ENCODE data around the gene SLIT2.

Gene SLIT2

DNA sequence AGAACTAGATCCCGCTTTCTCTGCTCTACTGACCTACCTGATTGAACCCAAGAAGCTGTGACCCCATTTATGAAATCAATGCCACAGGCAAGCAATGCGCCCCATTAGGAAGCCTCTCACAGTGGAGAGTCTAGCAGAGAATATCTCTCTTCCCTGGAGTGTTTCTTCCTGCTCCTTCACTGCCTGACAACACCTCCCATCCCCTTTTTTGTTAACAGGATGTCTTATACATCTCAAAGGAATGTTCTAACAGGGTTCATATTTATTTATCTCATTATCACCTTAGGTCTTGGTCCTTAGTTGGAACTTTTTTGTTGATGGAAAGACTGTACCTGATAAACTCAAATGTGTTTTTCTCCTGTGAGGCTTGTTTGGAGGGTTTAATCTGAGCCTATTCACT, 35.5 kb downstream of the SLIT2 start:
- H3K36me3 ChIP-seq (ENCODE audit: insufficient read depth, low read length) = no peaks in the 10 kb centered on the region
- H3K4me3 ChIP-seq (ENCODE audit: low read depth in 1 of 2, low read length in 2 of 2) = no peak overlapping the region
- no peak overlapping the region for H3K27ac ChIP-seq (ENCODE audit: low read depth, low read length)
- H3K27me3 ChIP-seq (ENCODE audit: control insufficient read depth in 1 of 2, insufficient read depth in 2 of 2, low read length in 2 of 2) = no peaks in the 10 kb centered on the region
- H3K4me1 ChIP-seq (ENCODE audit: insufficient read depth, low read length) = peaks cover 8% of the 10 kb centered on the region
- no peaks in the 10 kb centered on the region for H3K9me3 ChIP-seq (ENCODE audit: low read length)
- no peak overlapping the region for H3K9ac ChIP-seq (ENCODE audit: low read length)

DNA sequence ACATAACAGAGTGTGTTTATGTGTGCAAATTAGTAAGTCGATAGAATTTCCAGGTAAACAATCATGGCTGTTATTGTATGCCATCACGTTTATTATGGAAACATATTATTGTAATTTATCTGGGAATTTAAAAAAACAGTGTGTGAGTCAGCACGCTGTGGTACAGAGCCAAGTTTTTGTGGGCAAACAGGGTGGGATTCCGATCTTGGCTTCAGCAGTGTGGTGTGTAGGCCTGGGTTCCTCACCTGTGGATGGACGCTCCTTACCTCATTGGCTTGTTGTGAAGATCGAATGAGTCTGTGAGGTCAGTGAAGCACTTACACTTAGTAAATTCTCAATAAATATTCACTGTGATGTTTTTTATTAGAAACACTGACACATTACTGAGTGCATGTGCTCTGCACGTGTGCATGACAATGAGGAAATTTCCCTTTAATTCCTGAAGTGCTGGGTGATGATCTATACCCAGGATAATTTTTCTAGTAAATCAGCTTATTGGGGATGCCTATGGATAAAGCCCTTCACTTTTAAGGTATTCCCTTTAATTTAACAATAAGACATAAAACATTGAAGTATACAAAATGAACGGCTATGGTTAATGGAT, 36.4 kb downstream of the SLIT2 start:
- Histone ChIP-seq H3K27ac (ENCODE audit: low read depth, low read length) (no peak overlapping the region), H3K9ac (ENCODE audit: low read length) (no peak overlapping the region), H3K4me1 (ENCODE audit: insufficient read depth, low read length) (peaks cover 8% of the 10 kb centered on the region), H3K4me3 (ENCODE audit: low read depth in 1 of 2, low read length in 2 of 2) (no peak overlapping the region), H3K36me3 (ENCODE audit: insufficient read depth, low read length) (no peaks in the 10 kb centered on the region), H3K9me3 (ENCODE audit: low read length) (no peaks in the 10 kb centered on the region), H3K27me3 (ENCODE audit: control insufficient read depth in 1 of 2, insufficient read depth in 2 of 2, low read length in 2 of 2) (no peaks in the 10 kb centered on the region)

DNA sequence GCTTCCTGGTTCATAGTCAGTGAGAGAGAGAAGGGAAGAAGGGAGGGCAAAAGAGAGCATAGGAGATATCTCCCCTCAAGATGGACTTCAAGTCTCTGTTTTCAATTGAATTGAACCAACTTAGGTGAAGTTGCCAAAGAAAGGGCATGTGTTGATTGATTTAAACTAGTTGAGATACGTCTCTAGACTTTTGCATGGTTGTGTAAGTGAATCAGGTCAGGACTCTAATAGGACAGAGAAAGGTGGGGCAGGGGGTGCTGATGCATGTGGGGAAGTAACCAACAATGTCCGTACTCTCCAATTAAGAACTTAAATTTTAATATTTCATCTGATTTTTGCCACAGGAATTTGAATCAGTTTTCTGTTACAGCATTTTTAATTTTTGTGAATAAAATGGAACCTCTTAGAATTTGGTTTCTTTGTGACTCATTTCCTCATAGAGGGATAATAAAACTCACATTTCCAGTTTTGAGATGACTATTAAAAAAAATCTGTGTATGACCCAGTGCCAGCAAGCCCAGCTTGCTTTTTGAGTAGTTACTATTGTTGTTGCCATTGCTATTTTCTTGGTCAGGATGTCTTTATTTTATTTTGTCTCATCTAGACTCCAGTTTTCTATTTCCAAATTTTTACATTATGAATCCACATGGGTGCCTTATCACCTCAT, 37.3 kb downstream of the SLIT2 start:
- no peak overlapping the region for H3K4me3 ChIP-seq (ENCODE audit: low read depth in 1 of 2, low read length in 2 of 2)
- H3K27ac ChIP-seq (ENCODE audit: low read depth, low read length) = no peak overlapping the region
- H3K4me1 ChIP-seq (ENCODE audit: insufficient read depth, low read length) = peaks cover 8% of the 10 kb centered on the region
- H3K27me3 ChIP-seq (ENCODE audit: control insufficient read depth in 1 of 2, insufficient read depth in 2 of 2, low read length in 2 of 2) = no peaks in the 10 kb centered on the region
- H3K36me3 ChIP-seq (ENCODE audit: insufficient read depth, low read length) = no peaks in the 10 kb centered on the region
- no peaks in the 10 kb centered on the region for H3K9me3 ChIP-seq (ENCODE audit: low read length)
- H3K9ac ChIP-seq (ENCODE audit: low read length) = no peak overlapping the region

DNA sequence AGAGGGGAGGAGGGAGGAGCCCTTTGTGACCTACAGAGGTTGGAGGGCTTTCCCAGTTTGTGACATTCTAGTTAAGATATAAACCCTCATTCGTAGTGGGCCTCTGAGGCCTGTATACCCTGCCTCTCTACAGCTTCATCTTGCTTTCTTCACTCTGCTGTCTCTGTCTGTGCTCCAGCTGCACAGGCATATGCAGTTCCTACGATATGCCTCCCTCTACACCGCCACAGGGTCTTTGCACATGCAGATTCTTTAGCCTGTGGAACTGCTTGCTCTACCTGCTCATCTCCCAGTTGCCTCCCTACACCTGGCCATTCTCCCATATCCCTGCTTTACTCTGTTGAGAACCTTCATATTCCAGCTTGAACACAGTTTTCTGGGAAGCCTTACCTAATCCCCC, 38.1 kb downstream of the SLIT2 start:
- Histone ChIP-seq H3K36me3 (ENCODE audit: insufficient read depth, low read length) (no peaks in the 10 kb centered on the region), H3K27ac (ENCODE audit: low read depth, low read length) (no peak overlapping the region), H3K4me1 (ENCODE audit: insufficient read depth, low read length) (peaks cover 8% of the 10 kb centered on the region), H3K9me3 (ENCODE audit: low read length) (no peaks in the 10 kb centered on the region), H3K4me3 (ENCODE audit: low read depth in 1 of 2, low read length in 2 of 2) (no peak overlapping the region), H3K9ac (ENCODE audit: low read length) (no peak overlapping the region), H3K27me3 (ENCODE audit: control insufficient read depth in 1 of 2, insufficient read depth in 2 of 2, low read length in 2 of 2) (no peaks in the 10 kb centered on the region)

DNA sequence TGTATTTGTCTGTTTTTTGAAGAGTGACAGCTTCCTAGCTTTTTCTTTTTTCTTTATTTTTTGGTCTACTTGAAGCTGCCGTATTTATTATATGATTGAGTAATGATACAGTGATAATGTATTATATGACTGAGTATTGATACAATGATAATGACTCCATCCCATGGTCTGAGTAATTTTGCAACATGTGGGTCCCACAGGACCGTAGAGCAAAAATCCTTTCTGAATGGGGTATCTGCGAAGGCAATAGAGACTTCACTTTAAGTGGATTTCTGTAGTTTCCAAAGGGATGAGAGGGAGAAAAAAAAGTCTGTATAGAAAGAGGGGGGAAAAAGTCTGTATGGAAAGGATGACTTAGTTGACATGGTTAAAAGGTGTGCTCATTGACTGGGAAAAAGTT, 41.0 kb downstream of the SLIT2 start:
- Histone ChIP-seq H3K27ac (ENCODE audit: low read depth, low read length) (no peak overlapping the region), H3K4me3 (ENCODE audit: low read depth in 1 of 2, low read length in 2 of 2) (no peak overlapping the region), H3K9ac (ENCODE audit: low read length) (no peak overlapping the region), H3K4me1 (ENCODE audit: insufficient read depth, low read length) (peaks cover 14% of the 10 kb centered on the region), H3K27me3 (ENCODE audit: control insufficient read depth in 1 of 2, insufficient read depth in 2 of 2, low read length in 2 of 2) (no peaks in the 10 kb centered on the region), H3K36me3 (ENCODE audit: insufficient read depth, low read length) (no peaks in the 10 kb centered on the region), H3K9me3 (ENCODE audit: low read length) (no peaks in the 10 kb centered on the region)

DNA sequence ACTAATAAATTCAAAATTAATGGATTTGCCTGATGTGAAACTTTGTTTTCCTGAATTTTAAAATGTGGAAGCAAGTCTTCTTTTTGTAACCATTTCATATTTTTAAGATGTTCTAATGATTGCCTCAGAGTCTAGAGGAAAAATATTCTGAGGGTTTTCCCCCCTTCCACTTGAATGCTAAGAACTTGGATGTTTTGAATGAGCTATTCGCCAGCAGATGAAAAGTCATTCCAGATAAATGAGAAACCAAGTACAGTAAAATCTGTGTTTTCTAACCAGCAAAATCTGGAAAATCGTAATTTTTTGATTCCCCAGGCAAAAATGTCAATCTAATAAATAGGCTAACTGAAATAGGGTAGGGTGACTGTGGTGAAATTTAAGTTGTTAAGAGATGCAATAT, 45.6 kb downstream of the SLIT2 start:
- Histone ChIP-seq H3K4me1 (ENCODE audit: insufficient read depth, low read length) (peaks cover 6% of the 10 kb centered on the region), H3K9me3 (ENCODE audit: low read length) (no peaks in the 10 kb centered on the region), H3K9ac (ENCODE audit: low read length) (no peak overlapping the region), H3K27me3 (ENCODE audit: control insufficient read depth in 1 of 2, insufficient read depth in 2 of 2, low read length in 2 of 2) (no peaks in the 10 kb centered on the region), H3K27ac (ENCODE audit: low read depth, low read length) (no peak overlapping the region), H3K36me3 (ENCODE audit: insufficient read depth, low read length) (no peaks in the 10 kb centered on the region), H3K4me3 (ENCODE audit: low read depth in 1 of 2, low read length in 2 of 2) (no peak overlapping the region)

DNA sequence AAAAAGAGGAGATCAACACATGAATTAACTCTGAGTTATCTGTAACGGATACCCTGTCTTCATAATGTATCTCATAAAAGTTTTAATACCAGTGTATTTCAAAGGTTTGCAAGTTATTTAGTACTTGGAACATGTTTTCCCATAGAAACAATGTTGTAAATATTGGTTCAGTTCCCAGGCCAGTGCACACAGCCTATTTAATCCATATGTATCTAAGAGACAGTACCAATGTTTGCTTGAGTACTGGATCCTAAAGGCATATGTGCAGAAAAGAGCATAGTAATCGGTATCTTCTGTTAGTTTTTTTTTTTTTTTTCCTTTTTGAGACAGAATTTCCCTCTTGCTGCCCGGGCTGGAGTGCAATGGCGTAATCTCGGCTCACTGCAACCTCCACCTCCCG, 46.1 kb downstream of the SLIT2 start:
- Histone ChIP-seq H3K27me3 (ENCODE audit: control insufficient read depth in 1 of 2, insufficient read depth in 2 of 2, low read length in 2 of 2) (no peaks in the 10 kb centered on the region), H3K9me3 (ENCODE audit: low read length) (no peaks in the 10 kb centered on the region), H3K9ac (ENCODE audit: low read length) (no peak overlapping the region), H3K36me3 (ENCODE audit: insufficient read depth, low read length) (no peaks in the 10 kb centered on the region), H3K4me3 (ENCODE audit: low read depth in 1 of 2, low read length in 2 of 2) (no peak overlapping the region), H3K4me1 (ENCODE audit: insufficient read depth, low read length) (peaks cover 6% of the 10 kb centered on the region), H3K27ac (ENCODE audit: low read depth, low read length) (no peak overlapping the region)

DNA sequence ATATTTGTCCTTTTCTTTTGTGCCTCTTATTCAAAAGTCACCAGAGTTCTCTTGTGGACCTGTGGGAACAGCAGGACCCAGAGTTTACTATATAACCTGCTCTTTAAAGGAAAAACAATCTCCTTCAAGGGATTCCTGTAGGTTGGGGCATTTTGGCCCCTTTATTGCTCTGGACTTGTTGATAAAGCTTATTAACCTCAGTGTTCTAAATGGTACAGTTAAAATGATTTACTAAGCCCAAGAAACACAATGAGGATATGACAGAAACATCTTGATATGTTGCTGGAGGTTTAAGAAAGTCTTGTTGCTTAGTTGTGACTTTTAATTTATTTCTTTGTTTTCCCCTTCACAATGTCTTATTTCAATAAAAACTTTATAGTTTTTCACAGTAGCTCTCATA, 46.8 kb downstream of the SLIT2 start:
- Histone ChIP-seq H3K9me3 (ENCODE audit: low read length) (no peaks in the 10 kb centered on the region), H3K27me3 (ENCODE audit: control insufficient read depth in 1 of 2, insufficient read depth in 2 of 2, low read length in 2 of 2) (no peaks in the 10 kb centered on the region), H3K4me3 (ENCODE audit: low read depth in 1 of 2, low read length in 2 of 2) (no peak overlapping the region), H3K27ac (ENCODE audit: low read depth, low read length) (no peak overlapping the region), H3K9ac (ENCODE audit: low read length) (no peak overlapping the region), H3K4me1 (ENCODE audit: insufficient read depth, low read length) (peaks cover 6% of the 10 kb centered on the region), H3K36me3 (ENCODE audit: insufficient read depth, low read length) (no peaks in the 10 kb centered on the region)

DNA sequence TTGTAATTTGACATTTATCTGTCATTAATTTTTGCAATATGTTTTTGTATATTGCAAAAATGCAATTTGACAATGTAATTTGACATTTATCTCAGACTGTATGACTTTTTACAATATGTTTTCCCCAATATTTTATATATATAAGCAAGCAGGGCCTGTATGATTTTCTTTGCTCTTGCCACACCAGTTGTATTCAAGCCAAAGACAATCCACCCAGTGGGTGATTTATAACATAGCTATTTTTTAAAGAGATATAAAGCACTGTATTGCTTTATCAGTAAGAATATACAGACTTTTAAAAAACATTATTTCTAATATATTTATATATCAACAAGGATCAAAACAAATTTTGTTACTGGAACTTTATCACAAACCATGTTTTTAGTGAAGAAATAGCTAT, 47.3 kb downstream of the SLIT2 start:
- no peaks in the 10 kb centered on the region for H3K36me3 ChIP-seq (ENCODE audit: insufficient read depth, low read length)
- no peaks in the 10 kb centered on the region for H3K27me3 ChIP-seq (ENCODE audit: control insufficient read depth in 1 of 2, insufficient read depth in 2 of 2, low read length in 2 of 2)
- H3K4me1 ChIP-seq (ENCODE audit: insufficient read depth, low read length) = peaks cover 6% of the 10 kb centered on the region
- H3K9me3 ChIP-seq (ENCODE audit: low read length) = no peaks in the 10 kb centered on the region
- no peak overlapping the region for H3K27ac ChIP-seq (ENCODE audit: low read depth, low read length)
- H3K4me3 ChIP-seq (ENCODE audit: low read depth in 1 of 2, low read length in 2 of 2) = no peak overlapping the region
- no peak overlapping the region for H3K9ac ChIP-seq (ENCODE audit: low read length)

DNA sequence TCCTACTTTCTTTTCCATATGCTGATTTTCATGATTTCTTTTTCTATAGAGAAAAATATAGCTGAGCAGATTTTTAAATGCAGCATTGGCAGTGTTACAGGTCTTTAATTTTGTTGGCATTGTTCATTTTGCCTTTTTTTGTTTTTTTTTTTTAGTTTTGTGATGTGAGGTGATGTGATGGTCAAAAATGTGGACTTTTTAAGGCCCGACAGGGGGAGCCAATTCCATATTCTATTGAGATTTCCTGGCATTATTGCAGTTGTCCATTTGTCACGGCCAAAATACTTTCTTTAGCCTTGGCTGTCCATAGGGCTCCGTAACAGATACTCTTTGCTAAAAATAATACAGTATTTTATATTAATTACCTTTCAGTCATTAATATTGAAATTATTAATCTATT, 47.8 kb downstream of the SLIT2 start:
- H3K27ac ChIP-seq (ENCODE audit: low read depth, low read length) = no peak overlapping the region
- H3K27me3 ChIP-seq (ENCODE audit: control insufficient read depth in 1 of 2, insufficient read depth in 2 of 2, low read length in 2 of 2) = no peaks in the 10 kb centered on the region
- H3K36me3 ChIP-seq (ENCODE audit: insufficient read depth, low read length) = no peaks in the 10 kb centered on the region
- H3K4me3 ChIP-seq (ENCODE audit: low read depth in 1 of 2, low read length in 2 of 2) = no peak overlapping the region
- peaks cover 6% of the 10 kb centered on the region for H3K4me1 ChIP-seq (ENCODE audit: insufficient read depth, low read length)
- no peak overlapping the region for H3K9ac ChIP-seq (ENCODE audit: low read length)
- no peaks in the 10 kb centered on the region for H3K9me3 ChIP-seq (ENCODE audit: low read length)

DNA sequence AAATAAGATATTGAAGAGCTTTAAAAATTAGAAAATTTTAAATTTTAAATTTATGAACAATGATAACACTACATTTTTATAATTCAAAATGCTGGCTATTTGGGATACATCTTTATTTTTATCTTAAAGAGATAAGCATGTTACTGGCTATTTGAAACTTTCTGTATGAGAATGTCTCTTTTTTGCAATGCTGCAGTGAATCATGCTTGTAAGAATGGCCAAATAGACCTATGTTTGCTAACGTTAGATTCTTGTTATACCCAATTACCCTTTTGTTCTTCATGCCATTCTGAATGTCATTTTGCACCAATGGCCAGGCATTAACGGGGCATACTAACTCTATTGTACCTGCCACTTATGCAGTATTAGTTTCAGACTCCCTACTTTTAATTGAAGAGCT, 49.5 kb downstream of the SLIT2 start:
- Histone ChIP-seq H3K4me3 (ENCODE audit: low read depth in 1 of 2, low read length in 2 of 2) (no peak overlapping the region), H3K36me3 (ENCODE audit: insufficient read depth, low read length) (no peaks in the 10 kb centered on the region), H3K9ac (ENCODE audit: low read length) (no peak overlapping the region), H3K27ac (ENCODE audit: low read depth, low read length) (no peak overlapping the region), H3K9me3 (ENCODE audit: low read length) (no peaks in the 10 kb centered on the region), H3K4me1 (ENCODE audit: insufficient read depth, low read length) (peaks cover 4% of the 10 kb centered on the region), H3K27me3 (ENCODE audit: control insufficient read depth in 1 of 2, insufficient read depth in 2 of 2, low read length in 2 of 2) (no peaks in the 10 kb centered on the region)

Data from muscle layer of colon (tissue), 2 donors.